Tibial nerve (tissue), 4 donors: ENCODE results near the gene ACTN1.

Experiments
- EP300 ChIP-seq, 2 donors: sonication (generic); formaldehyde crosslinking; IDR thresholded peaks; one replicate each; pipeline ENCODE4 v1.6.1; 2017; ENCODE audit warnings: antibody characterized with exemption in 2 of 2, mild to moderate bottlenecking in 1 of 2
- POLR2A ChIP-seq, 2 donors: fragments of 450-650 bp; IDR thresholded peaks; one replicate each; pipeline ENCODE4 v1.6.1; 2017; ENCODE audit warnings: antibody characterized with exemption in 2 of 2, mild to moderate bottlenecking in 2 of 2, moderate library complexity in 2 of 2
- TF ChIP-seq, protein P1 (sequence below), 5 experiments: fragments of 200-600 bp in 3 of 5; fragments of 450-650 bp in 2 of 5; sonication (generic) in 3 of 5; IDR thresholded peaks; one replicate each; pipeline ENCODE4 v1.5.1; 2016 to 2019; ENCODE audit warnings: antibody characterized with exemption in 5 of 5, mild to moderate bottlenecking in 3 of 5, moderate library complexity in 2 of 5

DNA sequence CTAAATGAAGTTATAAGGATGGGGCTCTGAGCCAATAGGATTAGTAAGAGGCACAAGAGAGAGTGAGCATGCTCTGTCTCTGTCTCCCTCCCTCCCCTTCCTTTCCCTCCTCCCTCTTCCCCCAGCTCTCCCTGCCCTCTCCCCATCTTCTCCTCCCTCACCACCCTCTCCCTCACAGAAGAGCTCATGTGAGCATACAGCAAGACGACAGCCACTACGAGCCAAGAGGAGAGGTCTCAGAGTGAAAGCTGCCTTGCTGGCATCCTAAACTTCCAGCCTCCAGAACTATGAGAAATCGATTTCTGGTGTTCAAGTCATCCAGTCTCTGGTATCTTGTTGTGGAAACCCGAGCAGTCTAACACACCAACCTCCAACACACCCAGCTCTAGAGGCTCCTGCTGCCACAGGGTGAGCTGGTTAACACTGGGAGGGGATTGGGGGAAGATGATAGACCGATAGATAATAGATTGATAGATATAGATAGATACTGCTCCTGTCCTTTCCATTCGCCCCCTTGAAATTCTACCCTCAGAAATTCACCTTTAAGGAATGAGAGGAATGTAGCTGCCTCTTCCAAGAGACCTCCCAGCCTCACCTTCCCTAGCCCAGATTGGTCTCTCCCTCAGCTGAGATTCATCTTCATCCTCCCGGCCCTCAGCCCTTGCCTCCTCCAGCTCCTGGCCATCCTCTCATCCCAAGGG is 25.8 kb upstream of the ACTN1 start:
- TF ChIP-seq, protein P1, sequence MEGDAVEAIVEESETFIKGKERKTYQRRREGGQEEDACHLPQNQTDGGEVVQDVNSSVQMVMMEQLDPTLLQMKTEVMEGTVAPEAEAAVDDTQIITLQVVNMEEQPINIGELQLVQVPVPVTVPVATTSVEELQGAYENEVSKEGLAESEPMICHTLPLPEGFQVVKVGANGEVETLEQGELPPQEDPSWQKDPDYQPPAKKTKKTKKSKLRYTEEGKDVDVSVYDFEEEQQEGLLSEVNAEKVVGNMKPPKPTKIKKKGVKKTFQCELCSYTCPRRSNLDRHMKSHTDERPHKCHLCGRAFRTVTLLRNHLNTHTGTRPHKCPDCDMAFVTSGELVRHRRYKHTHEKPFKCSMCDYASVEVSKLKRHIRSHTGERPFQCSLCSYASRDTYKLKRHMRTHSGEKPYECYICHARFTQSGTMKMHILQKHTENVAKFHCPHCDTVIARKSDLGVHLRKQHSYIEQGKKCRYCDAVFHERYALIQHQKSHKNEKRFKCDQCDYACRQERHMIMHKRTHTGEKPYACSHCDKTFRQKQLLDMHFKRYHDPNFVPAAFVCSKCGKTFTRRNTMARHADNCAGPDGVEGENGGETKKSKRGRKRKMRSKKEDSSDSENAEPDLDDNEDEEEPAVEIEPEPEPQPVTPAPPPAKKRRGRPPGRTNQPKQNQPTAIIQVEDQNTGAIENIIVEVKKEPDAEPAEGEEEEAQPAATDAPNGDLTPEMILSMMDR (IDR thresholded peaks at IDR 0.05) = no peak
- no peak for TF ChIP-seq EP300 (IDR thresholded peaks at IDR 0.05)
- TF ChIP-seq POLR2A (IDR thresholded peaks at IDR 0.05) = no peak
